Bronchial epithelial cell (primary cell): ENCODE data around the gene EHD1. TPM values are rescaled to one million over a fixed set of nuclear protein-coding genes. Genes with fewer than 3 reads are reported as not detected.

Experiments
- DNase-seq: peaks from one replicate; pipeline ENCODE4 v3.0.0-alpha.2; 2010; ENCODE audit warnings: low read depth
- FAIRE-seq: peaks from 2 replicates; lab custom pipeline; 2011; peaks lifted over from hg19 to GRCh38; lab: Jason Lieb, UNC
- H3K27me3 ChIP-seq: 2 replicates; pipeline ENCODE4 v1.5.1; 2011; ENCODE audit warnings: low read length; ENCODE audit not compliant: control insufficient read depth, insufficient read depth
- H3K36me3 ChIP-seq: 2 replicates; pipeline ENCODE4 v1.5.1; 2011; ENCODE audit warnings: low read length; ENCODE audit not compliant: control insufficient read depth, insufficient read depth
- H3K4me3 ChIP-seq: 2 replicates; pipeline ENCODE4 v1.5.1; 2011; ENCODE audit warnings: mild to moderate bottlenecking, low read depth, low read length, control low read depth
- total RNA-seq: library from RNA; depleted of rRNA; stranded (reverse); fragments of >200 nt; gene quantifications from 2 replicates; pipeline ENCODE4 v1.2.1, GENCODE V29; 2014
- TF ChIP-seq, protein P1 (sequence below): IDR thresholded peaks from 2 replicates; pipeline ENCODE4 v1.5.1; 2011; ENCODE audit warnings: mild to moderate bottlenecking, moderate library complexity, low read length, control low read depth, inconsistent platforms; ENCODE audit not compliant: insufficient read depth, severe bottlenecking

The EHD1 gene
- total RNA-seq, 1 donor from 2014 or later: 32.9 TPM

DNA sequence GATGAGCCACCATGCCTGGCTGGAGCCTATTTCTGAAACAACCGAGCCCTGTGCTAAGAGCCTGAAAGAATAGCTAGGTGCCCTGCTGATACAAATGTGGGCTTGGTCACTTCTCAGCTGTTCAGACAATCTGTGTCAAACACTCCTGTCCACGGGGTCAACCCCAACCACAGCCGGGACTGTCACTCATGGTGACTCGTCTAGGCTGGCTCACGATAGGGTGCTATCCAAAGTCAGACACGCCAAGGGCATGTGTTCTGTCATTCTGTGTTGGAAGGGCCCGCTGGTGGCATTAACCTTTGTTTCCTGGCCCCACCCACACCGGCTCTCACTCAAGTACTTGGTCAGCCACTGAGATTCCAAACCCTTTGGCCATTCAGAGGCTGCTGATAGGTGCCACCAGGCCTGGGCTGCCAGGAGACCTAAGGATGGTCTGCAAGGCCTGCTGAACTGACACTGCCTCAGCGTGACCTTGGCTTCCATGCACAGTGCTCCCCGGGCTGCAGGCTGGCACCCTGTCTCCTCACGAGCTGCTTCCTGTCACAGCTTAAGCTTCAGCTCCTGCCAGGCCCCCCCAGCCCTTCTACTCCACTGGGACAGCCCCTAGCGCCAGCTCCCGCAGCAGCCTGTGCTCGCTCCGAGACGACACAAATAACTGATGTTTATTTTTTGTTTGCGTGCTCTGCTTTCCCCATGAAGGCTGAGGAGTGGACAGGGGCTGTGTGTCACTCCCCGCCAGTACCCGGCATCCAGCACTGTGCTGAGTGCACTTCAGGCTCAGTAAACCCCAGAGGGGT is 19.8 kb downstream of the EHD1 start:
- Histone ChIP-seq H3K4me3 (no peak overlapping the region), H3K27me3 (no peaks in the 10 kb centered on the region), H3K36me3 (peaks cover 7% of the 10 kb centered on the region)
- TF ChIP-seq, protein P1, sequence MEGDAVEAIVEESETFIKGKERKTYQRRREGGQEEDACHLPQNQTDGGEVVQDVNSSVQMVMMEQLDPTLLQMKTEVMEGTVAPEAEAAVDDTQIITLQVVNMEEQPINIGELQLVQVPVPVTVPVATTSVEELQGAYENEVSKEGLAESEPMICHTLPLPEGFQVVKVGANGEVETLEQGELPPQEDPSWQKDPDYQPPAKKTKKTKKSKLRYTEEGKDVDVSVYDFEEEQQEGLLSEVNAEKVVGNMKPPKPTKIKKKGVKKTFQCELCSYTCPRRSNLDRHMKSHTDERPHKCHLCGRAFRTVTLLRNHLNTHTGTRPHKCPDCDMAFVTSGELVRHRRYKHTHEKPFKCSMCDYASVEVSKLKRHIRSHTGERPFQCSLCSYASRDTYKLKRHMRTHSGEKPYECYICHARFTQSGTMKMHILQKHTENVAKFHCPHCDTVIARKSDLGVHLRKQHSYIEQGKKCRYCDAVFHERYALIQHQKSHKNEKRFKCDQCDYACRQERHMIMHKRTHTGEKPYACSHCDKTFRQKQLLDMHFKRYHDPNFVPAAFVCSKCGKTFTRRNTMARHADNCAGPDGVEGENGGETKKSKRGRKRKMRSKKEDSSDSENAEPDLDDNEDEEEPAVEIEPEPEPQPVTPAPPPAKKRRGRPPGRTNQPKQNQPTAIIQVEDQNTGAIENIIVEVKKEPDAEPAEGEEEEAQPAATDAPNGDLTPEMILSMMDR: no peak
- no peak for DNase-seq
- FAIRE-seq: no peak

GRCh38 chr11:64857485-64857884 is 20.9 kb downstream of the EHD1 start:
- TF ChIP-seq, protein P1: no peak
- DNase-seq (no peak), FAIRE-seq (no peak)
- H3K4me3 ChIP-seq: no peak overlapping the region
- H3K27me3 ChIP-seq: no peaks in the 10 kb centered on the region
- peaks cover 7% of the 10 kb centered on the region for H3K36me3 ChIP-seq

- TF ChIP-seq, protein P1: no peak
- H3K36me3 ChIP-seq: peaks cover 7% of the 10 kb centered on the region
- H3K27me3 ChIP-seq: no peaks in the 10 kb centered on the region
- peak; percentile 93 for DNase-seq
- FAIRE-seq: peak; percentile 64
- H3K4me3 ChIP-seq: no peak overlapping the region
These were observed 21.8 kb downstream of the EHD1 start for GRCh38 chr11:64856382-64857227.

GRCh38 chr11:64855596-64856304 is 22.7 kb downstream of the EHD1 start:
- Histone ChIP-seq H3K36me3 (peaks cover 7% of the 10 kb centered on the region), H3K4me3 (no peak overlapping the region)
- FAIRE-seq: no peak

More at GRCh38 chr11:64855596-64856304, 22.7 kb downstream of the EHD1 start:
- TF ChIP-seq, protein P1: no peak
- DNase-seq: no peak
- no peaks in the 10 kb centered on the region for H3K27me3 ChIP-seq
